Measurements from ENCODE around the gene NBPF1.
"Not testable (repeated sequence)": the region's sequence is repeated elsewhere in the genome, so short reads cannot be mapped to it uniquely, and the experiment has no call there.

NBPF1 gene

GRCh38 chr1:16641159-16641975, 28.0 kb upstream of the NBPF1 start:
- DNase-seq, result not testable (repeated sequence)

GRCh38 chr1:16639091-16640031, 26.0 kb upstream of the NBPF1 start:
- DNase-seq, result peak; percentile 38

GRCh38 chr1:16637941-16638778, 24.8 kb upstream of the NBPF1 start:
- peak; percentile 29 for DNase-seq

- DNase-seq, result not testable (repeated sequence)
Measured at GRCh38 chr1:16636551-16637195, 23.3 kb upstream of the NBPF1 start.

GRCh38 chr1:16635959-16636358, 22.6 kb upstream of the NBPF1 start:
- peak; percentile 19 for DNase-seq

- not testable (repeated sequence) for DNase-seq
Measured at GRCh38 chr1:16633540-16634282, 20.3 kb upstream of the NBPF1 start.

GRCh38 chr1:16632044-16632850, 18.9 kb upstream of the NBPF1 start:
- DNase-seq, result not testable (repeated sequence)

- DNase-seq, result peak; percentile 30
Measured at GRCh38 chr1:16631248-16632043, 18.1 kb upstream of the NBPF1 start.

GRCh38 chr1:16630661-16631247, 17.4 kb upstream of the NBPF1 start:
- peak; percentile 29 for DNase-seq

GRCh38 chr1:16629916-16630530, 16.7 kb upstream of the NBPF1 start:
- DNase-seq, result peak; percentile 38

GRCh38 chr1:16628361-16629111, 15.2 kb upstream of the NBPF1 start:
- peak; percentile 32 for DNase-seq

- not testable (repeated sequence) for DNase-seq
Measured at GRCh38 chr1:16626409-16626983, 13.1 kb upstream of the NBPF1 start.

- DNase-seq, result peak; percentile 42
Measured at GRCh38 chr1:16625497-16626408, 12.4 kb upstream of the NBPF1 start.

GRCh38 chr1:16623812-16624719, 10.7 kb upstream of the NBPF1 start:
- DNase-seq, result peak; percentile 62

GRCh38 chr1:16623337-16623736, 10.0 kb upstream of the NBPF1 start:
- peak; percentile 34 for DNase-seq
